ENCODE measurements around the gene SPTBN5.

DNA sequence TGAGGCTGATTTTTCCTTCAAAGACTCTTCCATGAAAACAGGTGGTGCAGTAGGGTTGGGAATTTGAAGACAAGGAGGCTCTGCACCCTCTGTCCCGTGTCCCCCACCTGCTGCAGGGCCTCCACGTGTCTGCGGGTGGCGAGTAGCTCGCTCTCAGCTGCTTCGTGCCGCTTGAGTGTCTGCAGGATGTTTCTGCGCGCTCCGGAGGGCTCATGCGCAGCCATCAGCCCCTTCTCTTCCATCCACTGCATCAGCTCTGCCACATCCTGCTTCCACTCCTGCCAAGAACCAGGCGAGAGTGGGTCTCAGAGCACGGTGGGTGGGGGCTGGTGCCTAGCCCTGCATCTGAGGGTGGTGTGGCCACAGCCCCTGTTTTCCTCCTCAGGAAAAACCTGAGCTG, 17.8 kb downstream of the SPTBN5 start:
- TF ChIP-seq, protein P1, sequence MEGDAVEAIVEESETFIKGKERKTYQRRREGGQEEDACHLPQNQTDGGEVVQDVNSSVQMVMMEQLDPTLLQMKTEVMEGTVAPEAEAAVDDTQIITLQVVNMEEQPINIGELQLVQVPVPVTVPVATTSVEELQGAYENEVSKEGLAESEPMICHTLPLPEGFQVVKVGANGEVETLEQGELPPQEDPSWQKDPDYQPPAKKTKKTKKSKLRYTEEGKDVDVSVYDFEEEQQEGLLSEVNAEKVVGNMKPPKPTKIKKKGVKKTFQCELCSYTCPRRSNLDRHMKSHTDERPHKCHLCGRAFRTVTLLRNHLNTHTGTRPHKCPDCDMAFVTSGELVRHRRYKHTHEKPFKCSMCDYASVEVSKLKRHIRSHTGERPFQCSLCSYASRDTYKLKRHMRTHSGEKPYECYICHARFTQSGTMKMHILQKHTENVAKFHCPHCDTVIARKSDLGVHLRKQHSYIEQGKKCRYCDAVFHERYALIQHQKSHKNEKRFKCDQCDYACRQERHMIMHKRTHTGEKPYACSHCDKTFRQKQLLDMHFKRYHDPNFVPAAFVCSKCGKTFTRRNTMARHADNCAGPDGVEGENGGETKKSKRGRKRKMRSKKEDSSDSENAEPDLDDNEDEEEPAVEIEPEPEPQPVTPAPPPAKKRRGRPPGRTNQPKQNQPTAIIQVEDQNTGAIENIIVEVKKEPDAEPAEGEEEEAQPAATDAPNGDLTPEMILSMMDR (IDR thresholded peaks at IDR 0.05; ENCODE audit: low read depth, low read length, poor library complexity, severe bottlenecking), result no peak
- TF ChIP-seq EZH2phosphoT487 (IDR thresholded peaks at IDR 0.05; ENCODE audit: borderline replicate concordance, low read length), result no peak

Measured in DOHH2 (cell line).